WTC11 (cell line): ENCODE measurements around the gene KCNMB3. TPM values are rescaled to one million over a fixed set of nuclear protein-coding genes. Genes with fewer than 3 reads are reported as not detected.

Source experiments
- ATAC-seq: fragments of 200-7000 bp; cut with Tn5 transposase; 2 replicates; pipeline ENCODE4 v1.10.0; 2021; ENCODE audit warnings: mild to moderate bottlenecking, moderate library complexity
- CTCF ChIA-PET: fragments of 300-600 bp; sonication (Branson Sonifier 250); formaldehyde crosslinking; loops from one replicate; lab custom pipeline; 2021; ENCODE audit warnings: antibody characterized with exemption; lab: Charles Lee
- POLR2A ChIA-PET: fragments of 350-600 bp; sonication (Branson Sonifier 250); formaldehyde crosslinking; loops from one replicate; lab custom pipeline; 2021; ENCODE audit warnings: antibody characterized with exemption; lab: Charles Lee
- DNase-seq: peaks from one replicate; pipeline ENCODE4 v3.0.0; 2021; ENCODE audit warnings: low spot score
- H3K27ac Mint-ChIP-seq: 2 replicates; pipeline ENCODE4 v1.8.0; 2021; ENCODE audit warnings: mixed read lengths
- H3K27me3 Mint-ChIP-seq: 2 replicates; pipeline ENCODE4 v1.8.0; 2021; ENCODE audit warnings: low read depth, mild to moderate bottlenecking, moderate library complexity, mixed read lengths
- H3K36me3 Mint-ChIP-seq: 2 replicates; pipeline ENCODE4 v1.8.0; 2021; ENCODE audit warnings: mixed read lengths
- H3K4me1 Mint-ChIP-seq: 2 replicates; pipeline ENCODE4 v1.8.0; 2022; ENCODE audit warnings: mixed read lengths
- H3K4me3 Mint-ChIP-seq: 2 replicates; pipeline ENCODE4 v1.8.0; 2021; ENCODE audit warnings: mild to moderate bottlenecking, moderate library complexity, mixed read lengths
- H3K9me3 Mint-ChIP-seq: 2 replicates; pipeline ENCODE4 v1.8.0; 2021; ENCODE audit warnings: mixed read lengths
- ATF1 ChIP-seq: sonication (generic); formaldehyde crosslinking; IDR thresholded peaks from 2 replicates; pipeline ENCODE4 v1.8.1; 2023; ENCODE audit warnings: mild to moderate bottlenecking, moderate library complexity, missing genetic modification reagents
- EMX1 ChIP-seq: fragments of 250-450 bp; sonication (Bioruptor Pico); IDR thresholded peaks from 2 replicates; pipeline ENCODE4 v1.8.0; 2021; ENCODE audit warnings: mild to moderate bottlenecking
- FOXK1 ChIP-seq: sonication (generic); formaldehyde crosslinking; IDR thresholded peaks from 2 replicates; pipeline ENCODE4 v1.8.0; 2022; ENCODE audit warnings: mild to moderate bottlenecking, moderate library complexity, missing genetic modification reagents
- HMGA2 ChIP-seq: fragments of 250-450 bp; sonication (Bioruptor Pico); IDR thresholded peaks from 2 replicates; pipeline ENCODE4 v1.4.0; 2021; ENCODE audit warnings: mild to moderate bottlenecking, moderate library complexity
- JUN ChIP-seq: sonication (generic); formaldehyde crosslinking; IDR thresholded peaks from 2 replicates; pipeline ENCODE4 v1.8.0; 2023; ENCODE audit warnings: mild to moderate bottlenecking, missing genetic modification reagents
- MAX ChIP-seq: sonication (generic); formaldehyde crosslinking; IDR thresholded peaks from 2 replicates; pipeline ENCODE4 v1.8.0; 2022; ENCODE audit warnings: mild to moderate bottlenecking, missing genetic modification reagents
- MXD4 ChIP-seq: fragments of 250-450 bp; sonication (Bioruptor Pico); IDR thresholded peaks from 2 replicates; pipeline ENCODE4 v1.8.0; 2021; ENCODE audit warnings: mild to moderate bottlenecking, moderate library complexity, borderline replicate concordance
- NFE2L1 ChIP-seq: sonication (generic); formaldehyde crosslinking; IDR thresholded peaks from 2 replicates; pipeline ENCODE4 v1.8.1; 2023; ENCODE audit warnings: missing genetic modification reagents
- NFYB ChIP-seq: sonication (generic); formaldehyde crosslinking; conservative IDR thresholded peaks from 2 replicates; pipeline ENCODE4 v1.8.0; 2022; ENCODE audit warnings: low read depth, missing genetic modification reagents
- NR2C2 ChIP-seq: sonication (generic); formaldehyde crosslinking; IDR thresholded peaks from 2 replicates; pipeline ENCODE4 v1.8.0; 2022; ENCODE audit warnings: mild to moderate bottlenecking, missing genetic modification reagents
- RELA ChIP-seq: sonication (generic); formaldehyde crosslinking; IDR thresholded peaks from 2 replicates; pipeline ENCODE4 v1.8.1; 2022; ENCODE audit warnings: missing genetic modification reagents, mild to moderate bottlenecking, borderline replicate concordance
- SP1 ChIP-seq: sonication (generic); formaldehyde crosslinking; conservative IDR thresholded peaks from 2 replicates; pipeline ENCODE4 v1.8.1; 2022; ENCODE audit warnings: missing genetic modification reagents
- TP53 ChIP-seq: sonication (generic); formaldehyde crosslinking; IDR thresholded peaks from 2 replicates; pipeline ENCODE4 v1.8.1; 2023; ENCODE audit warnings: mild to moderate bottlenecking, missing genetic modification reagents
- ZBTB21 ChIP-seq: sonication (generic); formaldehyde crosslinking; IDR thresholded peaks from 2 replicates; pipeline ENCODE4 v1.8.1; 2023; ENCODE audit warnings: mild to moderate bottlenecking, missing genetic modification reagents, borderline replicate concordance
- ZNF219 ChIP-seq: sonication (generic); formaldehyde crosslinking; IDR thresholded peaks from 2 replicates; pipeline ENCODE4 v1.8.0; 2023; ENCODE audit warnings: missing genetic modification reagents, mild to moderate bottlenecking, borderline replicate concordance
- ZNF416 ChIP-seq: fragments of 250-450 bp; sonication (Bioruptor Pico); IDR thresholded peaks from 2 replicates; pipeline ENCODE4 v1.9.0; 2021; ENCODE audit warnings: mild to moderate bottlenecking, inconsistent platforms
- ZNF512 ChIP-seq: sonication (generic); formaldehyde crosslinking; IDR thresholded peaks from 2 replicates; pipeline ENCODE4 v1.8.1; 2022; ENCODE audit warnings: missing genetic modification reagents, borderline replicate concordance
- total RNA-seq: library from RNA; stranded (reverse); gene quantifications from 3 replicates; pipeline ENCODE4 v1.2.3, GENCODE V29; 2021
- TF ChIP-seq, protein P1 (sequence below): fragments of 250-450 bp; sonication (Bioruptor Pico); IDR thresholded peaks from 2 replicates; pipeline ENCODE4 v1.9.0; 2021; ENCODE audit warnings: moderate library complexity, mild to moderate bottlenecking, inconsistent platforms, borderline replicate concordance
- TF ChIP-seq, protein P2 (sequence below): sonication (generic); formaldehyde crosslinking; IDR thresholded peaks from 2 replicates; pipeline ENCODE4 v1.8.1; 2023; ENCODE audit warnings: mild to moderate bottlenecking, missing genetic modification reagents
- TF ChIP-seq, protein P3 (sequence below): sonication (generic); formaldehyde crosslinking; IDR thresholded peaks from 2 replicates; pipeline ENCODE4 v1.8.1; 2023; ENCODE audit warnings: mild to moderate bottlenecking, missing genetic modification reagents, moderate library complexity
- TF ChIP-seq, protein P4 (sequence below): sonication (generic); formaldehyde crosslinking; IDR thresholded peaks from 2 replicates; pipeline ENCODE4 v1.8.0; 2022; ENCODE audit warnings: missing genetic modification reagents
- TF ChIP-seq, protein P5 (sequence below): fragments of 250-450 bp; sonication (Bioruptor Pico); conservative IDR thresholded peaks from 2 replicates; pipeline ENCODE4 v1.9.0; 2021; ENCODE audit warnings: mild to moderate bottlenecking

Gene KCNMB3
- total RNA-seq, 1 experiment from 2014 or later = 1.7 TPM

DNA sequence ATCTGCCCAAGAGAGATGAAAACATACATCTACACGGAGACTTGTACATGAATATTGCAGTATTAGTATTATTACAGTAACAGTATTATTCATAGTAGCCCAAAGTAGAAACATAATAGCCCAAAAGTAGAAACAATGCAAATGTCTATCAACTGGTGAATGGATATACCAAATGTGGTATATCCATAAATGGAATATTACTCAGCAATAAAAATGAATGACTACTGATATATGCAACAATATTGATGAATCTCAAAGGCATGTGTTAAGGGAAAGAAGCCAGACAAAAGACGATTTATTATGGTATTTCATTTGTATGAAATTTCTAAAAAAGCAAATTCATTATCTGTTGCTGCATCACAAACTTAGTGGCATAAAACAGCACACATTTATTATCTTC lies 48.4 kb upstream of the KCNMB3 start (continued):
- TF ChIP-seq RELA (CRISPR knock-in tag) (no peak), ZNF219 (CRISPR knock-in tag) (no peak), ZNF512 (CRISPR knock-in tag) (no peak), HMGA2 (CRISPR knock-in tag) (no peak), ZBTB21 (CRISPR knock-in tag) (no peak), TP53 (no peak)
- TF ChIP-seq, protein P1, sequence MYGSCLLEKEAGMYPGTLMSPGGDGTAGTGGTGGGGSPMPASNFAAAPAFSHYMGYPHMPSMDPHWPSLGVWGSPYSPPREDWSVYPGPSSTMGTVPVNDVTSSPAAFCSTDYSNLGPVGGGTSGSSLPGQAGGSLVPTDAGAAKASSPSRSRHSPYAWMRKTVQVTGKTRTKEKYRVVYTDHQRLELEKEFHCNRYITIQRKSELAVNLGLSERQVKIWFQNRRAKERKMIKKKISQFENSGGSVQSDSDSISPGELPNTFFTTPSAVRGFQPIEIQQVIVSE (CRISPR knock-in tag) = no peak

DNA sequence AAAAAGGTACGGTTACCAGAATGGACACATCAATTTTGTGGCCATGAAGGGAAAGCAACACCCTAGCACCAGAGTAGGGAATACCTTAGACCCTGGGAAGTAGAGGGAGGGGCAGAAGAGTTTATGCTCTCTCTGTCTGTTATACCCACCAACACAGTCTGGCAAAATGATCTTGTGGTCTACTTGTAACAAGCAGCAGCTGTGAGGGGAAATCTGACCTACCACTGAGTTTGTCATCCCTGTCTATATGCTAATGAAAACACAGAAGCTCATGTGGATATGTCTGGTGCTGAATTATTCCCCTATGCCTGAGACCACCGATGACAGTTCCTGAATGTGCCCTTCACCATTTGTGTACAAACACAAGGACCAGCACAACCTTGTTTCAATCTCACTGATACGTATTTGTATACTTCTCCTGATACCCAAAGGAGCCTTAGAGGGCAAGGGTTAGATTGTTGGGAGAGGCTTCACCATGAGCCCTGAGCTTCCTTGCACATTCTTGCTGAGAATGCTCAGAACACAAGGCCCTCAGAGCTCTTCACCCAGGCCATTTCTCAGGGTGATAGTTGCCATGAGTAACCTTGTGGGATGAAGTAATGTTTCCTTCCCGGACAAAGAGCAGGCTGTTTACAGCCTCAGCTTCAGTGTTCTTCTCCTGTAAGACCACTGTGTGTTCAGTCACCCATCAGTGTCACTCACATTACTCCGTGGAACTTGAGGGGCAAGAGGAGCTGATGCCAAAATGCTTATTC lies 47.2 kb upstream of the KCNMB3 start:
- no peak overlapping the region for H3K27ac Mint-ChIP-seq
- no peak for DNase-seq
- CTCF ChIA-PET = no interaction called here
- TF ChIP-seq EMX1 (CRISPR knock-in tag) = no peak
- no peak for TF ChIP-seq MAX (CRISPR knock-in tag)
- no peak for TF ChIP-seq NFYB (CRISPR knock-in tag)
- no peak for TF ChIP-seq JUN (CRISPR knock-in tag)
- TF ChIP-seq, protein P2, sequence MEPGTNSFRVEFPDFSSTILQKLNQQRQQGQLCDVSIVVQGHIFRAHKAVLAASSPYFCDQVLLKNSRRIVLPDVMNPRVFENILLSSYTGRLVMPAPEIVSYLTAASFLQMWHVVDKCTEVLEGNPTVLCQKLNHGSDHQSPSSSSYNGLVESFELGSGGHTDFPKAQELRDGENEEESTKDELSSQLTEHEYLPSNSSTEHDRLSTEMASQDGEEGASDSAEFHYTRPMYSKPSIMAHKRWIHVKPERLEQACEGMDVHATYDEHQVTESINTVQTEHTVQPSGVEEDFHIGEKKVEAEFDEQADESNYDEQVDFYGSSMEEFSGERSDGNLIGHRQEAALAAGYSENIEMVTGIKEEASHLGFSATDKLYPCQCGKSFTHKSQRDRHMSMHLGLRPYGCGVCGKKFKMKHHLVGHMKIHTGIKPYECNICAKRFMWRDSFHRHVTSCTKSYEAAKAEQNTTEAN (CRISPR knock-in tag) = no peak
- no peak for TF ChIP-seq ZNF416 (CRISPR knock-in tag)
- TF ChIP-seq NR2C2 (CRISPR knock-in tag) = no peak
- TF ChIP-seq ATF1 (CRISPR knock-in tag) = no peak
- TF ChIP-seq, protein P3, sequence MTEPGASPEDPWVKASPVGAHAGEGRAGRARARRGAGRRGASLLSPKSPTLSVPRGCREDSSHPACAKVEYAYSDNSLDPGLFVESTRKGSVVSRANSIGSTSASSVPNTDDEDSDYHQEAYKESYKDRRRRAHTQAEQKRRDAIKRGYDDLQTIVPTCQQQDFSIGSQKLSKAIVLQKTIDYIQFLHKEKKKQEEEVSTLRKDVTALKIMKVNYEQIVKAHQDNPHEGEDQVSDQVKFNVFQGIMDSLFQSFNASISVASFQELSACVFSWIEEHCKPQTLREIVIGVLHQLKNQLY (CRISPR knock-in tag) = no peak
- no peak for TF ChIP-seq MXD4 (CRISPR knock-in tag)
- TF ChIP-seq SP1 (CRISPR knock-in tag) = no peak
- no peak for TF ChIP-seq ZNF219 (CRISPR knock-in tag)
- TF ChIP-seq FOXK1 (CRISPR knock-in tag) = no peak
- TF ChIP-seq HMGA2 (CRISPR knock-in tag) = no peak
- no peak for TF ChIP-seq ZNF512 (CRISPR knock-in tag)
- TF ChIP-seq, protein P4, sequence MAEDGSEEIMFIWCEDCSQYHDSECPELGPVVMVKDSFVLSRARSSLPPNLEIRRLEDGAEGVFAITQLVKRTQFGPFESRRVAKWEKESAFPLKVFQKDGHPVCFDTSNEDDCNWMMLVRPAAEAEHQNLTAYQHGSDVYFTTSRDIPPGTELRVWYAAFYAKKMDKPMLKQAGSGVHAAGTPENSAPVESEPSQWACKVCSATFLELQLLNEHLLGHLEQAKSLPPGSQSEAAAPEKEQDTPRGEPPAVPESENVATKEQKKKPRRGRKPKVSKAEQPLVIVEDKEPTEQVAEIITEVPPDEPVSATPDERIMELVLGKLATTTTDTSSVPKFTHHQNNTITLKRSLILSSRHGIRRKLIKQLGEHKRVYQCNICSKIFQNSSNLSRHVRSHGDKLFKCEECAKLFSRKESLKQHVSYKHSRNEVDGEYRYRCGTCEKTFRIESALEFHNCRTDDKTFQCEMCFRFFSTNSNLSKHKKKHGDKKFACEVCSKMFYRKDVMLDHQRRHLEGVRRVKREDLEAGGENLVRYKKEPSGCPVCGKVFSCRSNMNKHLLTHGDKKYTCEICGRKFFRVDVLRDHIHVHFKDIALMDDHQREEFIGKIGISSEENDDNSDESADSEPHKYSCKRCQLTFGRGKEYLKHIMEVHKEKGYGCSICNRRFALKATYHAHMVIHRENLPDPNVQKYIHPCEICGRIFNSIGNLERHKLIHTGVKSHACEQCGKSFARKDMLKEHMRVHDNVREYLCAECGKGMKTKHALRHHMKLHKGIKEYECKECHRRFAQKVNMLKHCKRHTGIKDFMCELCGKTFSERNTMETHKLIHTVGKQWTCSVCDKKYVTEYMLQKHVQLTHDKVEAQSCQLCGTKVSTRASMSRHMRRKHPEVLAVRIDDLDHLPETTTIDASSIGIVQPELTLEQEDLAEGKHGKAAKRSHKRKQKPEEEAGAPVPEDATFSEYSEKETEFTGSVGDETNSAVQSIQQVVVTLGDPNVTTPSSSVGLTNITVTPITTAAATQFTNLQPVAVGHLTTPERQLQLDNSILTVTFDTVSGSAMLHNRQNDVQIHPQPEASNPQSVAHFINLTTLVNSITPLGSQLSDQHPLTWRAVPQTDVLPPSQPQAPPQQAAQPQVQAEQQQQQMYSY (CRISPR knock-in tag) = no peak
- TF ChIP-seq, protein P5, sequence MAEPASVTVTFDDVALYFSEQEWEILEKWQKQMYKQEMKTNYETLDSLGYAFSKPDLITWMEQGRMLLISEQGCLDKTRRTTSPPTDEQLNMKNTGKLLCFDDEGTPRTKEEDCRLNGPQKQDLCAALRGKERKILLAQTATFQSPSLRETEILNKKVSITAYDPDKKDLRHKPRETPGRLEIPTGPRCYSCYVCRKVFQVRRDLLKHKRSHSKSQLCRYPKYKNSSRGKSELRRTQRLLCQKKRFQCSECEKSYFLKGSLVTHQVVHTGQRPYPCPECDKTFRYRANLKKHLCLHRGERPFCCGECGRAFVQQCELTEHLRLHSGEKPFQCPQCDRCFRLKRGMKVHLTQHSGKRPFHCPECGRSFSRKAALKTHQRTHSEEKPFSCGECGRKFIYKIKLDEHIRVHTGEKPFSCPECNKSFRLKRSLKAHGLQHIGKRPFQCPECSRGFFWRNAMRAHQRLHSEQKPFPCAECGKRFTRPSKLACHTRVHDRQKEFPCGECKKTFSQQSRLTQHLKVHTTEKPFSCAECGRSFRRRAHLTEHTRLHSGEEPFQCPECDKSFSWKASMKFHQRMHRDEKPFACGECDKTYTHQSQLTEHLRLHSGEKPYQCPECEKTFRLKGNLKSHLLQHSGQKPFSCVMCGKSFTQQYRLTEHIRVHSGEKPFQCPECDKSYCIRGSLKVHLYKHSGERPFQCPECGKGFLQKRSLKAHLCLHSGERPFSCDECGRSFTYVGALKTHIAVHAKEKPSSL (CRISPR knock-in tag) = no peak
- no peak for TF ChIP-seq NFE2L1
- peaks cover 16% of the 10 kb centered on the region for H3K9me3 Mint-ChIP-seq
- H3K27me3 Mint-ChIP-seq = no peaks in the 10 kb centered on the region
- peaks cover 8% of the 10 kb centered on the region; the same call in 1 of the 2 replicates for H3K36me3 Mint-ChIP-seq
- no peak for ATAC-seq
- no peak overlapping the region for H3K4me3 Mint-ChIP-seq
- POLR2A ChIA-PET = no interaction called here
- H3K4me1 Mint-ChIP-seq = peaks cover 13% of the 10 kb centered on the region
